ENCODE results near the gene CRIP3.
"Not testable (repeated sequence)": the region's sequence is repeated elsewhere in the genome, so short reads cannot be mapped to it uniquely, and the experiment has no call there.

Gene CRIP3

GRCh38 chr6:43308990-43309477, 408 bp upstream of the CRIP3 start:
- Histone ChIP-seq H3K27ac (no peak overlapping the region), H3K4me3 (peak overlapping the region in 6 of 7 experiments; percentile 17 to 29 (median 24))

GRCh38 chr6:43307451-43308100, 1.1 kb downstream of the CRIP3 start:
- H3K27ac ChIP-seq = no peak overlapping the region
- H3K4me3 ChIP-seq = no peak overlapping the region

- Histone ChIP-seq H3K27ac (no peak overlapping the region), H3K4me3 (no peak overlapping the region)
Measured at GRCh38 chr6:43306086-43306485, 2.5 kb downstream of the CRIP3 start.

GRCh38 chr6:43304882-43305281, 3.7 kb downstream of the CRIP3 start:
- Histone ChIP-seq H3K4me3 (no peak overlapping the region), H3K27ac (no peak overlapping the region)

DNA sequence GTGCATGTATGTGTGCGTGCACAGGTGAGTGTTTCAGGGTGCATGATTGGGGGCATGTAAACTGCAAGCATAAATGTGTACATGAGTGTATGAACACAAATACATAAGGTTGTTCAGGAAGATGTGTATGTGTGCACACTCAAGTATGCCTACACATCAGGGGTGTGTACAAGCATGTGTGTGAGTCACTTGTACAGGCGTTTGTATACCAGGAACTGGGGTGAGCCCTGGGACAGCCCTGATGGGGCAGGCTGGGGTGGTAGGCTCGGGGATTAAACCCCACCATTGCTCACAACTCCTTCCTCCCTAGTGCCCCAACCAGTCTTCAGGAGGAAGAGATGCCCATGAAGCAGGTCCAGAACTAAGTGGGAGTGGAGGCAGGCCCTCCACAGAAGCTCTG, 4.3 kb downstream of the CRIP3 start:
- H3K4me3 ChIP-seq = no peak overlapping the region
- no peak overlapping the region for H3K27ac ChIP-seq

- no peak overlapping the region for H3K4me3 ChIP-seq
- no peak overlapping the region for H3K27ac ChIP-seq
Measured at GRCh38 chr6:43303751-43304331, 4.8 kb downstream of the CRIP3 start.

- H3K4me3 ChIP-seq, H3K27ac ChIP-seq: not testable (repeated sequence)
Measured at GRCh38 chr6:43303006-43303405, 5.6 kb downstream of the CRIP3 start.

DNA sequence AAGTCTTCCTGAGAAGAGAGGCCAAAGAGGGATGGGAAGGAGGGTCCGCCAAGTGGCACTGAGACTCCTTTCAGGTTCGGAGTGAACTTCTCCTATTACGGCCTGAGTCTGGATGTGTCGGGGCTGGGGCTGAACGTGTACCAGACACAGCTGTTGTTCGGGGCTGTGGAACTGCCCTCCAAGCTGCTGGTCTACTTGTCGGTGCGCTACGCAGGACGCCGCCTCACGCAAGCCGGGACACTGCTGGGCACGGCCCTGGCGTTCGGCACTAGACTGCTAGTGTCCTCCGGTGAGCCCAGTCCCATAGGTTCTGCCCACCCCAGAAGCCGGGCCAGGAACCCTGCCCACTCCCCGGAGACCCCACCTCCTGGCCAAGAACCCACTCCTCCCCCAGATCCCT, 6.5 kb downstream of the CRIP3 start:
- Histone ChIP-seq H3K4me3 (no peak overlapping the region), H3K27ac (no peak overlapping the region)

DNA sequence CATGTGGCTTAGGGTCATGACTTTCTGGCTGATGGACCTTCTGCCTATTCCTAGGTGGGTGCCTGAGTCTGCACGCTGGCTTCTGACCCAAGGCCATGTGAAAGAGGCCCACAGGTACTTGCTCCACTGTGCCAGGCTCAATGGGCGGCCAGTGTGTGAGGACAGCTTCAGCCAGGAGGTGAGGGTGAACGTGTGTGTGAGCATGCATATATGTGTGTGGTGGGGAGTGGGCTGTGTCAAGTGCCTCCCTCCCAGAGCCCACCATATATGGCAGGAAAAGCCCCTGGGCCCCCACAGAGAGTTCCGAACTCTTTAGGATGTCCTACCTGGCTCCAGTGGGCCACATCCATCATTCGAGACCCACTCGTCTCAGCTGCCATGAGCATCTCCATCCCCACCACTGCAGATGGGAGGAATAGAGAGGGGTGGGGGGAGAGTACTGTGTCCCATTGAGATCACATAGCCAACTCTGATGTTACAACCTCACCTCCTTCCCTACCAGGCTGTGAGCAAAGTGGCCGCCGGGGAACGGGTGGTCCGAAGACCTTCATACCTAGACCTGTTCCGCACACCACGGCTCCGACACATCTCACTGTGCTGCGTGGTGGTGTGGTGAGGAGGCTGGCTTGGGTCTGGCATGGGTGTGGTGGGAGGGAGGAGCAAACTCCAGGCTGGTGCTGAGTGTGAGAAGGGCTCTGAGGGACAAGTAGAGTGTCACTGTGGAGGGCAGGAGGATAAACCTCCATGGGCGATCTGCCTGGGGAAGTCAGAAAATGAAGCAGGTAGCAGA, 7.3 kb downstream of the CRIP3 start:
- no peak overlapping the region for H3K4me3 ChIP-seq
- H3K27ac ChIP-seq = no peak overlapping the region

DNA sequence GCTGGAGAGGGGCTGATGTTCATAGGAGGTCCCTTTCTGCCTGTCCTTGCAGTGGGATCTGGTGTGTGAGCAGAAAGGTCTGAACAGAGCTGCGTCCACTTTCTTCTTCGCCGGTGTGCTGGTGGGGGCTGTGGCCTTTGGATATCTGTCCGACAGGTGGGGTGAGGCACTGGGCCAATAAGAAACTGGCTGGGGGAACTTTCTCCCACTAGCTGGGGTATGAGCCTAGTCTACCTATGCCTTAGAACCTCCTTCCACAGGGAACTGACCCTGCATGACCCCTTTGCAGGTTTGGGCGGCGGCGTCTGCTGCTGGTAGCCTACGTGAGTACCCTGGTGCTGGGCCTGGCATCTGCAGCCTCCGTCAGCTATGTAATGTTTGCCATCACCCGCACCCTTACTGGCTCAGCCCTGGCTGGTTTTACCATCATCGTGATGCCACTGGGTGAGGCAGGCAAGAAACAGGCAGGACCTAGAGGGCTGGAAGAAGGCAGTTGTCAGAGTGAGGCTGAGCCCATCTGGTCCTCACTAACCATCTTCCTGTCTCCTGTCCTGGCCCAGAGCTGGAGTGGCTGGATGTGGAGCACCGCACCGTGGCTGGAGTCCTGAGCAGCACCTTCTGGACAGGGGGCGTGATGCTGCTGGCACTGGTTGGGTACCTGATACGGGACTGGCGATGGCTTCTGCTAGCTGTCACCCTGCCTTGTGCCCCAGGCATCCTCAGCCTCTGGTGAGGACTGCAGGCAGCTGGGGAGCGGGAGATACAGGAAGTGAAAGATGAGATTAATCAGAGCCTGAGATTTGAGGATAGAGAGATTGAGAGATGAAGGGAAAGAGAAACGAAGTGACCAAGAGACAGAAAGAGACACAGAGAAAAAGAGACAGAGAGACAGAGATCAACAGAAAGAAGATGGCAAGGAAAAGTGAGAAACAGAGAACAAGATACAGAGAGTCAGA, 9.0 kb downstream of the CRIP3 start:
- Histone ChIP-seq H3K4me3 (no peak overlapping the region), H3K27ac (no peak overlapping the region)

GRCh38 chr6:43298565-43299337, 9.9 kb downstream of the CRIP3 start:
- Histone ChIP-seq H3K4me3 (no peak overlapping the region), H3K27ac (no peak overlapping the region)

DNA sequence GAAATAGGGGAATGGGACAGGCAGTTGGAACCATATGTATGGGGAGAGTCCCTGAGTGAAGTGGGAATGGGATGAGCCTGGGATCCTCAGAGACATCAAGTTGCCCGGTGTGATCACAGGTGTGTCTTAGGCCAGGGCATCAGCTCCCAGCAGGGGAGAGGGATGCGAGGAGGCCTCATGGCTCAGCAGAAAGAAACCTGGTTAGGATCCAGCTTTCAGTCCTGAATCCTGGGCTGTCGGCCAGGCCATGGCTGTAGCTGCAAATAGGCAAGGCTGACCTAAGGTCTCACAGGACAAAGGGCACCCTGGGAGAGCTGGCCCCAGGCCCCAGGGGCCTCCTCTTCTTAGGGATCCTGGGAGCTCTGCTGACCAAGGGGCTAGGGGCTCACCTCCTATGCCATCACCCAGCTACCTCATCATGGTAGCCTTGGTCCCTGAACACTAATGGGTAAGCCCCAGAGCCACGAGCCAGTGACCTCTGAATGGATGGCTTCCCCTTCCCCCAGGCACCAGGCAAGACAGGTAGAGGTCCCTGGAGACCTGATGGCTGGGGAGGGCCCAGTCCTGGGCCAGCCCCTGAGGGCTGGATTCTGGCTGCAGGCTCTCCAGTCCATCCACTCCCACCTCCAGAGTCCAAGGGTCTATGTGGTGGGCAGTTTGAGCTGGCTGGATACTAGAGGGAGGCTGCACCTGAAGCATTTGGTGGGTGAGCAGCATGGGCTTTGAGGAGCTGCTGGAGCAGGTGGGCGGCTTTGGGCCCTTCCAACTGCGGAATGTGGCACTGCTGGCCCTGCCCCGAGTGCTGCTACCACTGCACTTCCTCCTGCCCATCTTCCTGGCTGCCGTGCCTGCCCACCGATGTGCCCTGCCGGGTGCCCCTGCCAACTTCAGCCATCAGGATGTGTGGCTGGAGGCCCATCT, 10.7 kb downstream of the CRIP3 start, which contains the start of gene SLC22A7:
TSS of gene SLC22A7 (plus strand) at position 617 of the 921 bp plus-strand sequence. CDS start at position 716, 99 bp downstream.
- Histone ChIP-seq H3K27ac (no peak within 1 kb of the TSS), H3K4me3 (no peak within 1 kb of the TSS)

GRCh38 chr6:43296780-43297497, 11.7 kb downstream of the CRIP3 start:
- H3K27ac ChIP-seq = no peak overlapping the region

DNA sequence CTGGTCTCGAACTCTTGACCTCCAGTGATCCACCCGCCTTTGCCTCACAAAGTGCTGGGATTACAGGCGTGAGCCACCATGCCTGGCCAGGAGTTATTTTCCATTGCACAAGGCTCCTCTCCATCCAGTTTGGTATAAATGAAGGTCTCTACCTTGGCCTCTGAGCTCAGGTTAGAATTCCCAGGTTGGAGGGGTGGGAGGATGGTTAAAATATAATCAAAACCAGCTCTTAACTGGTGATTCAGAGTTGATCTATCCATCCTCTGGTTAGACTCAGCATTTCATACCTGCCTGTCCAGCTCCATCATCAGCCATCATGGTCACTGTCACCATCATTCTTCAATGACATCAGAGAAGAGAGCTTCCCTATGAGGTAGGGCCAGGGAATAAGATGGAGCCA, 13.2 kb downstream of the CRIP3 start:
- no peak overlapping the region for H3K27ac ChIP-seq
- H3K4me3 ChIP-seq = no peak overlapping the region

More at GRCh38 chr6:43296780-43297497, 11.7 kb downstream of the CRIP3 start:
- H3K4me3 ChIP-seq = no peak overlapping the region

GRCh38 chr6:43294536-43294935, 14.1 kb downstream of the CRIP3 start:
- no peak overlapping the region for H3K27ac ChIP-seq

GRCh38 chr6:43293698-43294097, 14.9 kb downstream of the CRIP3 start:
- Histone ChIP-seq H3K27ac (no peak overlapping the region), H3K4me3 (no peak overlapping the region)

More at GRCh38 chr6:43294536-43294935, 14.1 kb downstream of the CRIP3 start:
- H3K4me3 ChIP-seq = no peak overlapping the region

DNA sequence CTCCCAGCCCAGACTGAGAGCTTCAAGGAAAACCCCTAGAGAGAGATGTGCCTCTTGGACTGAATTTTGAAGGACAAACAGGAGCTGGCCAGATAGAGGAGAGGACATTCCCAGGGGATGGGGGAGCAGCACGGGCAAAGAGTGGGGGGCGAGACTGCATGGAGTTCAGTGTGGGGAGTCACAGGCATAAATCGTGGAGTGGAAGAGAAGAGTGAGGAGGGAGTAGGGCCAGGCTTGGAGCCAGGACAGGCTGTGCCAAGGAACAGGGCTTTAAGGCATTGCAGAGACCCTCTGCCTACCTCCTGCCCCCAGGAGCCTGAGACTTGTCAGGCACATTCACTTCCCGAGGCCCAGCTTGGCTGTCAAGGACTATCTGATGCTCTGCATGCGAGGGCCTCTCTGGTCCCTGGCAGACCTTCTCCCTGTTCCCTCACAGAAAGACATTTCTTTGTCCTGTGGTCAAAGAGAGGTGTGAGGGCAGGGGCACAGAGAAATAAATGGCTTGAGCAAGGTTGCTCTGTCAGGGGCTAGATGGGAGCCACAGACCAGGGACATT, 15.8 kb downstream of the CRIP3 start:
- Histone ChIP-seq H3K27ac (no peak overlapping the region), H3K4me3 (no peak overlapping the region)

All from skin epidermis (tissue), 12 donors.